IMR-90 (cell line): ENCODE results near the gene CAPN5.

Experiments
- CEBPB ChIP-seq: IDR thresholded peaks from 2 replicates; pipeline ENCODE4 v1.6.1; 2012; ENCODE audit warnings: low read depth, low read length, improper control_type of control experiment
- CHD1 ChIP-seq: IDR thresholded peaks from 2 replicates; pipeline ENCODE4 v1.6.1; 2012; ENCODE audit warnings: low read depth, low read length, improper control_type of control experiment
- CTCF ChIP-seq: conservative IDR thresholded peaks from 2 replicates; pipeline ENCODE4 v1.5.1; 2012; ENCODE audit warnings: mild to moderate bottlenecking, low read depth, low read length, improper control_type of control experiment
- POLR2A ChIP-seq: IDR thresholded peaks from 2 replicates; pipeline ENCODE4 v1.6.1; 2012; ENCODE audit warnings: mild to moderate bottlenecking, low read depth, low read length
- RCOR1 ChIP-seq: IDR thresholded peaks from 2 replicates; pipeline ENCODE4 v1.6.1; 2012; ENCODE audit warnings: mild to moderate bottlenecking, low read length, improper control_type of control experiment; ENCODE audit not compliant: insufficient replicate concordance
- SMC3 ChIP-seq: fragments of 150-350 bp; IDR thresholded peaks from 2 replicates; pipeline ENCODE4 v1.6.1; 2016; ENCODE audit warnings: low read depth, mild to moderate bottlenecking, antibody characterized with exemption, low read length, moderate library complexity
- USF2 ChIP-seq: fragments of 150-350 bp; IDR thresholded peaks from 2 replicates; pipeline ENCODE4 v1.6.1; 2017; ENCODE audit warnings: mild to moderate bottlenecking, antibody characterized with exemption, low read length, low read depth

GRCh38 chr11:77082838-77083565, 16.2 kb downstream of the CAPN5 start:
- TF ChIP-seq CTCF (no peak), POLR2A (no peak), SMC3 (no peak), CHD1 (no peak), USF2 (no peak), RCOR1 (no peak), CEBPB (no peak)
